HEK293T (cell line): ENCODE data around the gene TRIM31.

Experiments
- CTCF ChIA-PET: fragments of 350-600 bp; formaldehyde crosslinking; extraction: SDS; loops from one replicate; lab custom pipeline; 2021; ENCODE audit warnings: antibody characterized with exemption, inconsistent platforms; lab: Yijun Ruan, JAX
- POLR2A ChIA-PET: fragments of 350-600 bp; formaldehyde crosslinking; extraction: SDS; loops from one replicate; lab custom pipeline; 2020; ENCODE audit warnings: antibody characterized with exemption, inconsistent platforms; lab: Yijun Ruan, JAX
- DNase-seq: peaks from one replicate; pipeline ENCODE4 v3.0.0; 2012; ENCODE audit warnings: mixed read lengths; ENCODE audit errors: extremely low spot score
- ARNT ChIP-seq: fragments of 450-650 bp; IDR thresholded peaks from 2 replicates; pipeline ENCODE4 v1.6.1; 2017; ENCODE audit warnings: mild to moderate bottlenecking
- BHLHE40 ChIP-seq: fragments of 450-650 bp; IDR thresholded peaks from 2 replicates; pipeline ENCODE4 v1.6.1; 2016; ENCODE audit warnings: mild to moderate bottlenecking, moderate library complexity, borderline replicate concordance
- CTBP1 ChIP-seq: fragments of 450-650 bp; IDR thresholded peaks from 2 replicates; pipeline ENCODE4 v1.6.1; 2016; ENCODE audit warnings: borderline replicate concordance
- ELF4 ChIP-seq: fragments of 450-650 bp; IDR thresholded peaks from 2 replicates; pipeline ENCODE4 v1.6.1; 2017; ENCODE audit warnings: antibody characterized with exemption
- FOXA1 ChIP-seq: fragments of 450-650 bp; IDR thresholded peaks from 2 replicates; pipeline ENCODE4 v1.6.1; 2016; ENCODE audit warnings: mild to moderate bottlenecking
- FOXK2 ChIP-seq: fragments of 450-650 bp; IDR thresholded peaks from 2 replicates; pipeline ENCODE4 v1.6.1; 2016; ENCODE audit warnings: mild to moderate bottlenecking
- FOXM1 ChIP-seq: fragments of 450-650 bp; IDR thresholded peaks from 2 replicates; pipeline ENCODE4 v1.6.1; 2017; ENCODE audit warnings: mild to moderate bottlenecking, borderline replicate concordance
- HDGF ChIP-seq: fragments of 450-650 bp; IDR thresholded peaks from 2 replicates; pipeline ENCODE4 v1.6.1; 2017; ENCODE audit warnings: antibody characterized with exemption, borderline replicate concordance
- L3MBTL2 ChIP-seq: fragments of 450-650 bp; conservative IDR thresholded peaks from 2 replicates; pipeline ENCODE4 v1.6.1; 2016; ENCODE audit warnings: mild to moderate bottlenecking
- LEF1 ChIP-seq: fragments of 450-650 bp; IDR thresholded peaks from 2 replicates; pipeline ENCODE4 v1.6.1; 2017; ENCODE audit warnings: mild to moderate bottlenecking, borderline replicate concordance
- NFRKB ChIP-seq: fragments of 450-650 bp; IDR thresholded peaks from 2 replicates; pipeline ENCODE4 v1.6.1; 2016; ENCODE audit warnings: mild to moderate bottlenecking, moderate library complexity
- PKNOX1 ChIP-seq: fragments of 450-650 bp; IDR thresholded peaks from 2 replicates; pipeline ENCODE4 v1.6.1; 2016
- SP1 ChIP-seq: fragments of 450-650 bp; IDR thresholded peaks from 2 replicates; pipeline ENCODE4 v1.6.1; 2017
- SUZ12 ChIP-seq: fragments of 450-650 bp; IDR thresholded peaks from 2 replicates; pipeline ENCODE4 v1.6.1; 2016; ENCODE audit warnings: mild to moderate bottlenecking
- TARDBP ChIP-seq: fragments of 450-650 bp; IDR thresholded peaks from 2 replicates; pipeline ENCODE4 v1.6.1; 2016
- ZNF384 ChIP-seq: fragments of 450-650 bp; IDR thresholded peaks from 2 replicates; pipeline ENCODE4 v1.6.1; 2016

The TRIM31 gene

GRCh38 chr6:30060606-30061091 is 52.2 kb downstream of the TRIM31 start:
- ChIA-PET POLR2A (interaction anchor here (0.7 to 2.7 kb wide), 23 partner anchors 8 to 427 kb away, joined by 3 to 20 read pairs (median 3); partner anchors contain the start of genes RPP21 and TRIM26), CTCF (interaction anchor here (1.2 kb wide), 1 partner anchor 71 kb away, joined by 3 read pairs; no protein-coding TSS in a partner anchor)
- peak; percentile 36 for DNase-seq
- TF ChIP-seq HDGF (no peak), LEF1 (no peak), TARDBP (no peak), FOXK2 (no peak), L3MBTL2 (peak; percentile 67)

GRCh38 chr6:30055513-30055912 is 57.4 kb downstream of the TRIM31 start:
- ChIA-PET CTCF (no interaction called here), POLR2A (interaction anchor here (1.1 kb wide), 1 partner anchor 11 kb away, joined by 3 read pairs; no protein-coding TSS in a partner anchor)
- TF ChIP-seq ZNF384 (no peak), CTBP1 (no peak), SUZ12 (no peak), ELF4 (no peak), TARDBP (no peak), BHLHE40 (no peak), FOXM1 (no peak), FOXA1 (no peak), L3MBTL2 (no peak), HDGF (no peak), NFRKB (no peak), PKNOX1 (no peak), FOXK2 (no peak), ARNT (no peak), LEF1 (no peak), SP1 (no peak)
- no peak for DNase-seq

GRCh38 chr6:30053682-30054081 is 59.2 kb downstream of the TRIM31 start:
- CTCF ChIA-PET = no interaction called here
- DNase-seq = no peak
- TF ChIP-seq BHLHE40 = no peak
- TF ChIP-seq CTBP1 = no peak
- TF ChIP-seq FOXM1 = no peak
- TF ChIP-seq ARNT = no peak
- no peak for TF ChIP-seq L3MBTL2
- no peak for TF ChIP-seq TARDBP
- no peak for TF ChIP-seq PKNOX1
- no peak for TF ChIP-seq SP1
- no peak for TF ChIP-seq FOXK2
- TF ChIP-seq SUZ12 = no peak
- TF ChIP-seq LEF1 = no peak
- TF ChIP-seq FOXA1 = no peak
- TF ChIP-seq NFRKB = no peak
- no peak for TF ChIP-seq ZNF384
- TF ChIP-seq HDGF = no peak
- no peak for TF ChIP-seq ELF4
- POLR2A ChIA-PET = interaction anchor here (2.2 kb wide), 1 partner anchor 8 kb away, joined by 11 read pairs; the partner anchor contains the start of gene POLR1H
